Endometrium (tissue), 2 donors: Measurements from ENCODE around the gene TEFM.
"Not testable (repeated sequence)": the region's sequence is repeated elsewhere in the genome, so short reads cannot be mapped to it uniquely, and the experiment has no call there.

Source experiments
- FAIRE-seq: peaks from 2 replicates; lab custom pipeline; 2012; peaks lifted over from hg19 to GRCh38; lab: Jason Lieb, UNC
- donor health status: control.
- donor health status: control.

TEFM gene

DNA sequence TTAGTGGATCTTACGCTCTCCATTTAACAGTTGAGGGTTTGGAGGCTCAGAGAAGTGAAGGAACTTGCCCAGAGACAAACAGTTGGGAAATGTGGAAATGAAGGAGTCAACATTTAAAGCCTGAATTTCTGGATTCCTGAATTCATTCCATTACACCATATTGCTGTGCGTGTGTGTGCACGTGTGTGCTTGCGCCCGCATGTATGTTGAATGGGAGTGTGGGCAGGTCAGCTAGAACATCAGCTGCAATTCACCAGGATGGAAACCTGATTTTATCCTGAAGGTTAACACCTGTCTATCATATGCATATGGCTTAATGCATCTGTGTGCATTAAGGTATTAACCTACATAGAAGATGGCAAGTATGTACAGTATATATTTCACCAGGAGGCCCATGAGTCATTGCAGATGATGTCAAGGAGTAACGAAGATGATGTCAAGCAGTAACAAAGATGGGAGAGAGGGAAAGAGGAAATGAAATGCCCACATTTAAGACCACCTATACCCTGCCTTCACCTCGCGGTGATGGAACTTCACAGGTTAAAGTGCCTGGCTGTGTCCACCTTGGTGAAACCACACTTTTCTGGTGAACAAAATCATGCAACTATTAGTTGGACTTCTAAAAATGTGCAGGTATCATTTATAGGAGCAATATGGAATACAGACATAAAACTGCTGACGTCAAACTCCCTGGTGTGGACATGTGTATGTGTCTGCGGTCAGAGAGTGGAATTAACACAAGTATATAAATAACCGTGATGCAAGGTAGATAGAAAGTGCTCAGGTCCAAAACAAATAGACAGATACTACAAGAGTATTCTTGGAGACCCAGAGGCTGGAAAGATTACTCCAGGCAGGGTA is 14.9 kb upstream of the TEFM start:
- no peak for FAIRE-seq

DNA sequence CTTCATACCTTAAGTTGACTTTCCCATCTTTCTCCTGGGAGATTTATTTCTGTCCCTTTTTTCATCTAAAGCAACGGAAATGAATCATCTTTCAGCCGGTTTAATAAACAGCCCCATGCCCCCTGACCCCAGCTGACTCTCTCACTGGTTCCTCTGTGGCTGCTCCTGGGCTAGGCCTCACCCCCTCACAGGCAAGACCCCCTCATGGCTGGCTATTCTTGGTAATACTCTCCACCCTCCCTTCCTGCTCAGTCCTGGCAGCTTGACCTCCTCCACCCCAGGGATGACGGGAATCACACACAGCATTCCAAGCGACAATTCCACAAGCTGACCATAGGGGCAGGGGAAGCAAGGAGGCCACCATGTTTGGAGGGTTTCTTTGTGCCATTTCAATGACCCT is 14.2 kb upstream of the TEFM start:
- no peak for FAIRE-seq

DNA sequence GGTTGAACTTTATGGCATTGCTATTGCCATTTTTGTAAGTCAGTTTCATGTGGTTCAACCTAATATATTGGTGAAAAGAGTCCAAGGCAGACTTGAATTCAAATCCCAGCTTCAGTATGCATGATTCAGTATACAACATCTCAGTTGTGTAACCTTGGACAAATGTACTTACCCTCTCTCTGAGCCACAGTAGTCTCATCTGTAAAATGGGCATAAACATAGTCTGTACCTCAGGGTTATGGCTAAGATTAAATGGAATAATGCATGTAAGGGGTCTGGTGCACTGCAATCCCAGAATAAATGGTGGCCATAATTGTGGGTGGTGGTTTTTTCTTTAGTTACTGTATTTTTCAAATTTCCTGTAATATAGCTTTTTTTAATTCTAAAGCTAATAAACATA is 11.0 kb upstream of the TEFM start:
- no peak for FAIRE-seq

DNA sequence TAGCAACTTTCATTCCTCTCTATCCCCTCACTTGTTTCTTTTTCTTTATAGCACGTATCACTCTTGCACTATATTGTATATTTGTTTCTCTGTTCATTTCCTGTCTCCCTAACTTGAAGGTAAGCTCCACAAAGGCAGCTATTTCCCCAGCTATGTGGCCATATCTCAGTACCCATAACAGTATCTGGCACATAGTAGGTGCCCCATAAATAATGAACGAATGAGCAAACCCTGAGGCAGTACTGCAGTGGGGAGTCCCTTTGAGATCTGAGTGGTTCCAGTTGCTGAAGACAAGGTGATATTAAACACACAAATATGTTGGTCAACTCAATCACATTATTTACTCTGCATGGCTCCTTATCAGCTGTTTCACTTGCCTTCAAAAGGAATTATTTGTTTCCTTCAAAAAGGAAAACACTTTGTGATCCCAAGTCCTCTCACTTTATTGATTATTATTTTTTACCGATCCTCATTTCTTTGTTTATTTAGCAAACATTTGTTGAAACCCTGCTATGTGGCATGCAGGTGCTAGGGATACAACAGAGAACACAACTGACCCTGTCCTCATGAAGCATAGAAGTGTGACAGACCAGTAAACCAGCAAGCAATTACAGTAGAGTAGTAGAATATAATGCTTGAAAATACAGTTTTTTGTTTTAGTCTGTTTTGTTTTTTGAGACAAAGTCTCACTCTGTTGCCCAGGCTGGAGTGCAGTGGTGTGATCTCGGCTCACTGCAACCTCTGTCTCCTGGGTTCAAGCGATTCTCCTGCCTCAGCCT is 10.0 kb upstream of the TEFM start:
- FAIRE-seq, result no peak

DNA sequence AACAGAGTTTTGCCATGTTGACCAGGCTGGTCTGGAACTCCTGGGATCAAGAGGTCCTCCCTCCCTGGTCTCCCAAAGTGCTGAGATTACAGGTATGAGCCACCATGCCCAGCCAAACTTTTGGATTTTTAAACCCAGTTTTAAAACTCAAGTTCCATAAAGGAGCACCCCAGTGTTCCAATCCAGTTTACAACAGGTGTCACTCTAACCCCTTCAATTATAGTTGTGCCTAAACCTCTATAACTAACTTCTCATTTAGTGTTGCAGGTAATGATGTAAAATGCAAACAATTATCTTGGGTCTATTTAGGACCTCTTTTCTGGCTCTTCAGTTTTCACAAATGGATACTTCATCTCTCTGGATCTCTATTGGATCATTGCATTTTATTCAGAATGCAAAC is 7.9 kb upstream of the TEFM start:
- FAIRE-seq, result no peak

DNA sequence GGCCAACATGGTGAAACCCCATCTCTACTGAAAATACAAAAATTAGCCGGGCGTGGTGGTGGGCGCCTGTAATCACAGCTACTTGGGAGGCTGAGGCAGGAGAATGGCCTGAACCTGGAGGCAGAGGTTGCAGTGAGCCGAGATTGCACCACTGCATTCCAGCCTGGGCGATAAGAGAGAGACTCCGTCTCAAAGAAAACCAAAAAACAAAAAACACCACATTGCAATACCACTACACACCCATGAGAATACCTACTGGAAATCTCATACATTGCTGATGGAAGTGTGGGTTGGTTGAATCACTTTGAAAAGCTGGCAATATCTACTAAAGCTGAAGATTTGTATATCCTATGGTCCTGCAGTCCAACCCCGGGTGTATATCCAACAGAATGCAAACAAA is 4.1 kb upstream of the TEFM start:
- not testable (repeated sequence) for FAIRE-seq

DNA sequence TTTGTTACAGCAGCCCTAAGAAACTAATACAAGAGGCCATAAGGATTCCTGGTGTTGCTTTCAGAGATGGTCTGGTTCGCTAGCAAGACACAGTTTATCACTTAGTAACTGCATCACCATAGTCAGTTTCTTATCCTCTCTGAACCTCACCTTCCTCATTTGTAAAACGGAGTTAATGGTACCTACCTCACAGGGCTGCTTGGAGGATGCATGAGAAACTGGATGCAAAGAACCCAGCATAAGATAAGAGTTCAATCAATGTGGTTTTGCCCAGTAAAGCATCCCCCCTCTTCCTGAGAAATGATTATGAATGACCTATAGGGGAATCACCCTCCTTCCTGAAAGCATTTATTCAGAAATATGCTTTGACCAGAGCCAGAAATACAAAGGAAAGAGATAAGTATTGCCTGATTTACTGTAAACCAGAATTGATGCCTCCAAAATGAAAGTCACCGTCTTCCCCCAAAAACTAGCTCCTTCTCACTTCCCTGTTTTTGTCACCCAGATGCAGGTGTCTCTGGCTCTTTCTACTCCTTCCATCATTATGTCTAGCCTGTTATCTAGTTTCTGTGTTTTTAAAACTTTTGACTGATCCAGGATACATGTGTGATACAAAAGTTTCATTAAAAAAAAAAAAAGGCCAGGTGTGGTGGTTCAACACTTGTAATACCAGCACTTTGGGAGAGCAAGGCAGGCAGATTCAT is 2.8 kb upstream of the TEFM start:
- FAIRE-seq, result no peak

DNA sequence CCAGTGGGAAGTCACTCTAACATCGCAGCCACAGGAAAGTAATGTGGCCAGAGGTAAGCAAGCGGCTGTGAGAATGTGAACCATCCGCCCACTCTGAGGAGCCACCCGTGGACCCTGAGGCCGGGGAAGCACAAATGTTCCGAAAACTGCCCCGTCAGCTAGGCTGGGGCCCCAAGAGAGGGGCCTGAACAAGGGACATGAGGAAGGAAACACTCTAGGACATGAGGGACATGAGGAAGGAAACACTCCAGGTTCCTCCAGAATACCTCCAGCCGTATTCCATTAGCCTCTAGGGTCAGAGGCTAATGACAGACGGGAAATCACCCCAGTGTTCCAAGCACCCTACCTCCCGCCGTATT is 317 bp downstream of the TEFM start:
- FAIRE-seq, result no peak

DNA sequence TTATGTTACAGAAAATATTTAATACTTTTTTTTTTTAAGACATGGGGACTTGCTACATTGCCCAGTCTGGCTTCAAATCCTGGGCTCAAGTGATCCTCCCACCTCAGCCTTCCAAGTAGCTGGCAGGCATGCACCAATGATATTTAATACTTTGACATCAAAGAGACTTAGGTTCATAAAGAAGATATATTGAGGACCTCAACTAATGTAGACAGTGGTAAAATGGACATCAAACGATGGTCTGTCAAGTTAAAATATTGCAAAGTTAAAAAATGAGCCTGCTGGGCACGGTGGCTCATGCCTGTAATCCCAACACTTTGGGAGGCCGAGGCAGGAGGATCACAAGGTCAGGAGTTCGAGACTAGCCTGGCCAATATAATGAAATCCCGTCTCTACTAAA is 8.7 kb downstream of the TEFM start:
- FAIRE-seq, result no peak

DNA sequence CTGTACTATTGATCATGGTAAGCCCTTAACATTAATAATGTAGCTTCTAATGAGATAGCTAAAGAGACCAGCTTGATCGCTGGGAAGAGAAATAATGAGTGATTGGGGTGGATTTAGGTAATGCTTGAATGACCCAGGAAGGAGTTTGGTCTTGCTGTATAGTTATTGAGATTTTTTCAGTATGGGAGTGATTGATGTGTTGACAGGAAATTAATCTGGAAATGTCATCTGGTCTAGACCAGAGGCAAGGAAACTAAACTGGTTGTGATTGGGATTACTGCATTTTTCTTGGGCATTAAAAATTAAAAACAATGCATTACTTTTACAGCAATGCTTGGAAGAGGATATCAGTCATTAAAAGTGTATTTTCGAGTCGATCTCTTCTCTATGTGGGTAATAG is 11.8 kb downstream of the TEFM start:
- no peak for FAIRE-seq

DNA sequence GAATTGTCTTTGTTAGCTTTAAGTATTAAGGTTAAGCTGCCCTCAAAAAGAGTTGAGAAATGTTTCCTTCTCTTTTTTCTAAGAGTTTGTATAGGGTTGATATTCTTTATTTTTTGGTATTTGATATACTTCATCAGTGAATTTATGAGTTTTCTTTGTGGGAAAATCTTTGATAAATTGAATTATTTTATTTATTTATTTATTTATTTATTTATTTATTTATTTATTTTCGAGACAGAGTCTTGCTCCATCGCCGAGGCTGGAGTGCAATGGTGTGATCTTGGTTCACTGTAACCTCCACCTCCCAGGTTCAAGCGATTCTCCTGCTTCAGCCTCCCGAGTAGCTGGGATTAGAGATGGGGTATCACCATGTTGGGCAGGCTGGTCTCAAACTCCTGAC is 19.9 kb downstream of the TEFM start:
- peak; percentile 61 for FAIRE-seq

DNA sequence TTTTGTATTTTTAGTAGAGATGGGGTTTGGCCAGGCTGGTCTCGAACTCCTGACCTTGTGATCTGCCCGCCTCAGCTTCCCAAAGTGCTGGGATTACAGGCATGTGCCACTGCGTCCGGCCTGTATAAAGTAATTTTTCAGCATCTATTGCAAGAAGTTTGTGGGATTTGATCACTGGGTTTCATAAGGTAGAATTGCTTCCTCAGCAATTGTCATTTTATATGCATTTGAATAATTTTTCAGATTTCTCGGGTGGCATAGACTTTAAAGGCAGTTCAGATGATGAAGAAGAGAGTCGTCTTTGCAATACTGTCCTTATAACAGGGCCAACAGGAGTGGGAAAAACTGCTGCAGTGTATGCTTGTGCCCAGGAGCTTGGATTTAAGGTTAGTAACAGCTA is 37.0 kb downstream of the TEFM start:
- no peak for FAIRE-seq

DNA sequence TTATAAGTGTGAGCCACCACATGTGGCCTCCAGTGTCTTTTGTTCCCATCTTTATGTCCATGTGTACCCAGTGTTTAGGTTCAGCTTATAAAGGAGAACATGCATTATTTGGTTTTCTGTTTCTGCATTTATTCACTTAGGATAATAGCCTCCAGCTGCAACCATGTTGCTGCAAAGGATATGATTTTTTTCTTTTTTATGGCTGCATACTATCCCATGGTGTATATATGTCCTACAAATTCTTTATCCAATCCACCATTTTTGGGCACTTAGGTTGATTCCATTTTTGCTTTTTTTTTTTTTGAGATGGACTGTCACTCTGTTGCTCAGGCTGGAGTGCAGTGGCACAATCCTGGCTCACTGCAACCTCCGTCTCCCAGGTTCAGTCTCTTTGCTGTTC is 41.4 kb downstream of the TEFM start:
- no peak for FAIRE-seq

DNA sequence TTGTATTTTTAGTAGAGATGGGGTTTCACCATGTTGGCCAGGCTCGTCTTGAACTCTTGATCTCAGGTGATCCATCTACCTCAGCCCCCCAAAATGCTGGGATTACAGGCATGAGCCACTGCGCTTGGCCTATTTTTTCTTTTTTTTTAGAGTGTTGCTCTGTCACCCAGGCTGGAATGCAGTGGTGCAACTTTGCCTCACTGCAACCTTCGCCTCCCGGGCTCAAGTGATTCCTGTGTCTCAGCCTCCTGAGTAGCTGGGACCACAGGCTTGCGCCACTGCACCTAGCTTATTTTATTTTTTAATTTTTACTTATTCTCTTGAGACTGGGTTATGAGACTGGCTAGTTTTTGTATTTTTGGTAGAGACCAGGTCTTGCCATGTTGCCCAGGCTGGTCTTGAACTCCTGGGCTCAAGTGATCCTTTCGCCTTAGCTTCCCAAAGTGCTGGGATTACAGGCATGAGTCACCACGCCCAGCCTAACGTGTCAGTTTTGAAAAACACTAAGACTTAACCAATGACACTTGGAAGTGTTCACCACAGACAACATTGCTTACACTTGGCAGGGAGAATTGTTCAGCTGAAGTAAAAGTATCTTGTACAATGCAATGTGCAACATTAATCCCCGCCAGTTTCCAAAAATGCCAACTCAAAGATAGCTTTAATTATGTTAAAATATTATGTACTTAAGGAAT is 47.3 kb downstream of the TEFM start:
- no peak for FAIRE-seq

DNA sequence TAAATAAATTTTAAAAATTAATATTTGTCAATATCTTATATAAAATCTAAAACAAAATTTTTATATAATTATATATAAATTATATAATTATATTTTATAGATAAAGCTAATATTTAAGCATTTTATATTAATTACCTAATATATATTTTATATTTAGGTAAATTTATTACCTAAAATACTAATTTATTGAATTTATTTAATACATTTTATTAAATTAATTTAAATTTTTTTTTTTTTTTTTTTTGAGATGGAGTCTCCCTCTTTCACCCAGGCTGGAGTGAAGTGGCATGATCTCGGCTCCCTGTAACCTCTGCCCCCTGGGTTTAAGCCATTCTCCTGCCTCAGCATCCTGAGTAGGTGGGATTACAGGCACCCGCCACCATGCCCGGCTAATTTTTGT is 51.9 kb downstream of the TEFM start:
- FAIRE-seq, result peak; percentile 90
